ENCODE measurements around the gene LSM14B.

Gene LSM14B

GRCh38 chr20:62181808-62182207 is 59.5 kb downstream of the LSM14B start:
- H3K4me1 Mint-ChIP-seq (ENCODE audit: low read depth): peaks cover 37% of the 10 kb centered on the region
- H3K36me3 Mint-ChIP-seq (ENCODE audit: low read depth): peaks cover 71% of the 10 kb centered on the region
- H3K27me3 Mint-ChIP-seq: no peaks in the 10 kb centered on the region
- H3K9me3 Mint-ChIP-seq: no peaks in the 10 kb centered on the region
- no peak for DNase-seq
- H3K4me3 Mint-ChIP-seq: peak overlapping the region; percentile 90
- H3K27ac Mint-ChIP-seq: peak overlapping the region; percentile 97

- Mint-ChIP-seq H3K36me3 (ENCODE audit: low read depth) (peaks cover 66% of the 10 kb centered on the region), H3K27ac (peak within 1 kb of the TSS; percentile 97), H3K4me3 (peak within 1 kb of the TSS; percentile 90), H3K9me3 (no peaks in the 10 kb centered on the region), H3K27me3 (no peaks in the 10 kb centered on the region), H3K4me1 (ENCODE audit: low read depth) (peaks cover 45% of the 10 kb centered on the region)
- peak; percentile 93 for DNase-seq
Measured at GRCh38 chr20:62182469-62183425, 60.5 kb downstream of the LSM14B start, which contains the start of gene MTG2. Gene MTG2, plus strand, starts transcription at chr20:62183028. Its CDS starts 10,393 bp downstream, at chr20:62193421.

GRCh38 chr20:62183426-62184142 is 61.3 kb downstream of the LSM14B start:
- DNase-seq: no peak
- peak overlapping the region; percentile 90 for H3K4me3 Mint-ChIP-seq
- peaks cover 62% of the 10 kb centered on the region for H3K36me3 Mint-ChIP-seq (ENCODE audit: low read depth)
- peak overlapping the region; percentile 90 for H3K27ac Mint-ChIP-seq
- H3K4me1 Mint-ChIP-seq (ENCODE audit: low read depth): peaks cover 47% of the 10 kb centered on the region
- no peaks in the 10 kb centered on the region for H3K27me3 Mint-ChIP-seq
- no peaks in the 10 kb centered on the region for H3K9me3 Mint-ChIP-seq
